HS-5 (cell line): Measurements from ENCODE around the gene TBX18.
A peak's percentile ranks its signal among the peaks of the same experiment; 100 is the strongest.

Source experiments
- DNase-seq: peaks from one replicate; pipeline ENCODE4 v3.0.0-alpha.2; 2012; ENCODE audit warnings: low read depth

The TBX18 gene

GRCh38 chr6:84772428-84773132 is 8.2 kb upstream of the TBX18 start:
- DNase-seq, result no peak

- no peak for DNase-seq
Observed at GRCh38 chr6:84771756-84772356, 7.5 kb upstream of the TBX18 start.

DNA sequence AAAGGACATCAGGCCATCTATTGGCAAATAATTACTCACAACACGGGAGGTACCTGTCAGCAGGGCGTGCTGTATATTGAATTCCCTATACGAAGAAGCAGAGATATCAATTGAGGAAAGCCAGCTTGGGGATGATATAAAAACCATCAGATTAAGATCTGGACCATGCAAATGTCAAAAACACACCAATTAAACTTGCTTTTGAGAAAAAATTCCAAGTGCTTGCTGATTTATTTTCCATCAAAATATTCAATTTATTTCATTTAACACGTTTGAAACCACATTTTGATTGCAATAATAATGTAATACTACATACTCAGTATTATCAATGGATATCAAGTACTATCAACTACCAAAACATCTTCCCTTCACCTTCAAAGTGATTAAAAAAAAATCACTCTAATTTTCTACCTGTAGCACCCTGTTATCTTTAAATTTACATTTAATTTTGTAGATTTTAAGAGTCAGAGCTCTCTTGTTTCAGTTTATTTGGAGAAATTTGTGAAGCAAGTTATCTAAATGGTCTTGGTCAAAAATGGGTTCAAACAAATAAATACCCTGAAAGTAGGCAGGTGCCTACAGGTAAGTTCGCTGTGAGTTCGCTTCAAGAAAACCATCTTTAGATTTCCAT is 6.8 kb upstream of the TBX18 start:
- no peak for DNase-seq

DNA sequence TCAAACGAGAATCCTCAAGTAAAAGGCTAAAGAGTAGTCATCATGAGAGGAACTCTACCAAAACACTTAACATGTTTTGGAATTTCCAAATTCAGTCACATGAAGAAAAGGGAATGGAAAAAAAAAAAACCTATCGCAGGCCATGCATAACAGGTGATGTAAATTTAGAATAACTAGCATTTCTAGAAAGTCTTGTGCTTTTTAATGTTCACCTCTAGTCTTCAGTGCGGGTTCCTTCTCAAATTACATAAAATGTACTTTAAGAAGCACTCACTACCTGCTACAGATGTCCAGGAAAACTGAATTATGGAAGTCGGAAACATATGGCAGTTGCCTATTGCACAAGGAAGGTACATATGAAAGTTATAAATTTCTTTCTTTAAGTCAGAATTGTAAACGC is 6.1 kb upstream of the TBX18 start:
- no peak for DNase-seq

- no peak for DNase-seq
Observed at GRCh38 chr6:84769306-84769705, 4.9 kb upstream of the TBX18 start.

DNA sequence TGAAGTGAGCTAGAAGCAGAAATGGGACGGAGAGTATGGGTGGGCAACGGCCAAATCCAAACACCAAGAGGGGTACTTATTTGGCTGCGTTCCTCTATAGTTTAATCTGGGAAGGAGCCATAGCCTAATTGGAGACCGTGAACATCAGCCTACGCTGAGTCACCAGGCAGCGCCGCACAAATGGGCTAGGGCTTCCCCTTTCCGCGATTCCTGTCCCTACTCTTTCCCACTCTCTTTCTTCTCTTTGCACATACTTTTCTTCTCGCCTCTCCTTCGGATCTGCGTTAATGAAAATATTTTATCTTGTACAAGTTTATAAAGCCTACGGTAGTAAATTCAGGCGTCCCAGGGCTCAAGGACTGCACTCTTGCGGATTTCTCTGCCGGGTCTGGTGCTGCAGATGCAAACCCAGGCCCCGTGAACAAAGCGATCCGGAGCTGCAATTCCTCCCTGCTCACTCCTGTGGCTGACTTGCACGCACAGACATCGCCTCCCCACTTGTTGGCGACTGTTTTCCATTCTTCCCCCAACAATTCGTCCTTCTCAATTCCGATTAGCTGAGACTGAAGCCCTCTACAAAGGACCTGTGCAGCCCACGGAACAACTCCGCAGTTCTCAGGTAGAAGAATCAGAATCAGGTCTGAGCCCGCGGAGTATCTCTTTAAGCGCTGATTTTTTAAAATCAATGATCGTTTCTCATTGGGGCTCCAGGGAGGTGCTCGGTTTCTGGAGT is 4.2 kb upstream of the TBX18 start:
- DNase-seq, result no peak

GRCh38 chr6:84767526-84768201 is 3.3 kb upstream of the TBX18 start:
- no peak for DNase-seq

DNA sequence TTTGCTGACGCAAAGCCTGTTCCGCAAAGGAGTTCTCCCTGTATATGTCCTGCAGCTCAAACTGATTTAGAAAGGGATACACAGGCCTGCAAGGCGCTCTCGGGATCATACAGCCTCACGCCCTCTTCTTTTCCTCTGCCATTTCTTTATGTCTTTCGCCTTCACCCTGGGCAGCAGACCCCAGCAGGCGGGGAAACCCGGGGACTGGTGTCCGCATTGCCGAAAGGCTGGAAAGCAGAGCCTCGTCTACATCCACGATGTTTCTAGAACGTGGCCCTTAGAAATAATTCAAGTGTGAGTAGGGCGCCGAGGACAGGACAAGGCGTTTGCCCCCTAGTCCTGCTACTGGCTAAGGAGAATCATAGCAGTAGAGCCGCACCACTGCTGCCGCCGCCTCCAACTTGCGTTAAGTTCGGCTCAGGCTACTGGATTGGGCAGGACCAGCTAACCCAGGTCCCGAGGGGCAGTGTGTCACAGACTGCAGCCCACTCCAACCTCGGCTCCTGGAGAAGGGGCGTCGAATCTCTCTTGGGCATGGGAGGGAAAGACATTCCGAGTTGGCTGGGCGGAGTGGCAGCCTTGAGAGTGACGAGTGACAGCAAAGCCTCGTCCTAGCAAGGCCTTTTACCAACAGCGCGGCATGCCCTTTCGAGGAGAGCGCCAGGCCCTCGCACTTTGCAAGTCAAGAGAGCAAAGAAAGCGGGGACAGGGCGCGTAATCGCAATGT is 2.6 kb upstream of the TBX18 start:
- no peak for DNase-seq

DNA sequence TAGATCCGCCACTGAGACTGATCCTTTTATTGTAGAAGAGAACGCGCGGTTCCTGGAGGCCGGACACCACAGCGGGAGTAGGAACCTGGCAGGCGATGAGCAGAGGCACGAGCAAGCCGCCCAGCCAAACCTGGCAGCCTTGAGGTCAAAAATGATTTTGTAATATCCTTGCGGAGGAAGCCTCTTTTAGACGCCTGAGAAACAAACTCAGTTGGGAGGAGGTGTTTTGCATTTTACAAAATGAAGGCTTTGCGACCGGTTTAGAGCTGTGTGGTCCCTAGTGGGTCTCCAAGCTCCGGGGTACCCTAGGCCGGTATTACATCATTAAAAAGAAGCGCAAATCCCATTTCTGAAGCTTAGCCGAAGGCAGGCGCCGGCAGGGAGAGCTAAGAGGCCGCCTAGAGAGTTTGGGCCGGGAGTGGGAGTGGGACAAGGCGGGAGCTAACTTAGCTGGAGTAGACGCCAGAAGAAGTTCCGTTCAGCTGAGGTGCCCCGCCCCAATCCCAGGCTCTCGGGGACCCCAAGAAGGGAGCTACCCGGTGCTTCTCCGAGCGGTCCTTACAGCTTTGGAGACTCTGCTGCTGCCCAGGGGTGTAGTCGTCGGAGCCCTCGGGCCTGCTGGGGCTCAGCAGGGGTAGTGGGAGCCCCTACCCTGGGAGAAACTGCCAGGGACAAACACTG is 1.9 kb upstream of the TBX18 start:
- no peak for DNase-seq

DNA sequence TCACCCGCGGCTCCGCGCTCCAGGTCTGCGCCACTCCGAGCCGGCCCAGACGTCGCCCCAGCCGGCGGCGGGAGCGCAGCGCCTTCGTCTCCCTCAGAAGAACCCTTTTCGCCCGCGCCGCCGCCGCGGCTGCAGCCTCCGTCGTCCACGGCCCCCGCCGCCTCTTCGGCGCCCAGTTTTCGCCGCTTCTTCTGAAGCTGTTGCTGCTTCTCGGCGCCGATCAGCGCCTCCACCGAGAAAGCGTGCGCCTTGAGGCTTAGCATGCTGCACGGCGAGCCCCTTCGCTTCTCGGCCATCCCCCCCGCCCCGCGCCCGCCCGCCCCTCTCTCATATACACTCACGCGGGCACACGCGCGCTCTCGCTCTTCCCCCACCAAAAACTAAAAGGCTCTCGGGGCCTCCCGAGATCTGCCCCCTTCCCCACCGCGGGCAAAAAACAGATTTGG is 489 bp downstream of the TBX18 start:
- DNase-seq, result no peak

GRCh38 chr6:84763003-84763885 is 1.2 kb downstream of the TBX18 start:
- peak; percentile 81 for DNase-seq

DNA sequence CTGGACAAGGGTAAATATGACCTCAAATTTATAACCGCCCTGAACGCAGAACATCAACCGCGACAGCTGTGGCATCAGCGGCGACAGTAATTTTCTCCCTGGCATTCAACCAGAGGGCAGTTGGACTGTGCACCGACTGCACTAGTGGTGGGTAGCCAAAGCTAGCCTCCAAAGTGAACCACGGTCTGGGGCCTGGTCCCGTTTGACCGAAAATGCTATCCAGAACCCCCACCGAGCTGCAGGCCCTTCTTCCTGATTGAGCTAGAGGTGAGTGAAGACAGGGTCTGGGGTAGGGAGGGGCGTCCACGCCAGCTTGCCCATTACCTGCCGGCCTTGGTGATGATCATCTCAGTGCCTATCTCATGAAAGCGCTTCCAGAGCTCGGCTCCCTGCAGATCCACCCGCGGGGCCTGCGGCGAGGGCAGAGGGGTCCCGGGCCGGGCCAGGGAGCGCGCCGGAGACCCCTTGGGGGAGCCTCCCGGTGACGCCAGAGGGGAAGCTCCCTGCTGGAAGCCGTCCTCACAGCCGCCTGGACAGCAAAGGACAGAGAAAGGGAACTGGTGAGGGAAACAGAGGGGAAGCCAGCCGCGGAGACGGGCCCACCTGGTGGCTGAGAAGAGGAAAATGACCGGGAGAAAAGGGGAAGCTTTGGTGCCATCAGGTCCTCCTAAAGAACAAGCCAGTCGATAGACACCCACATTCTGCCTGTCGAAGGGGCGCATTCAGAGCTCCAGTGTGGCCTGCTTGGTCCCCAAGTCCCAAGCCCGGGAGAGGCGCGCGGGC is 2.0 kb downstream of the TBX18 start:
- DNase-seq, result no peak

DNA sequence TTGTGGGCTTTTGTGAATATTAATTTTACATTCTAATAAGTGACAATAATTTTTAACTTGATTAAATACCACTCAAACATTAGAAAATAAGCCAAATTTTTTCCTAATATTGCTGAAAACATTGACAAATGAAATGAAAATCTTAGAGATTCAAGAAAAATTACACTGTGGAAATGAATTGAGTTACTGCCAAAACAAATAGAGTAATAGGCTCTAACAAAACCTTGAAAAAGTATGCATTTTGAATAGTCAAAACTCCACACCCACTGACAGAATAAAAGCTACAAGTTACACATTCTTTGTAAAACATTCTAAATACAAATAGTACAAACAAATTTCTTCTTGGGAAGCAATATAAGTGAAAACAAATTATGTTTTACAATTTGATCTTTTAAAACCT is 5.9 kb downstream of the TBX18 start:
- no peak for DNase-seq

DNA sequence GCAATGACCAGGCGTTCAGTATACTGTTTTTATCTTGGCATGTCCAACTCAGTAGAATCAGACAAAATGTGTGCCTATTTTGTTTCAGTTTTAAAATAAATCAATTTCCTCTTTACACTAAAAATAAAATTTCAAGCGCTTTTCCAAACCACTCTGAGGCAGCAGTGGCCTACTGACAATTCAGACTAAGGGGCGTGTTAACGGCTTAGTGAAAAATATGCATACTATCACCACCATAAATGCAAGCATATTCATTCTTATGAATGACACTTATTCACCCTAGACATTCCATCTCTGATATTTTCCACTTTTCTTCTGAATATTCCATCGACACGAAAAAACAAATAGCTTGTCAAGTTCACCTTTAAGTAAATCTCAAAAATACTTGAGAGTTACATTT is 7.5 kb downstream of the TBX18 start:
- no peak for DNase-seq

DNA sequence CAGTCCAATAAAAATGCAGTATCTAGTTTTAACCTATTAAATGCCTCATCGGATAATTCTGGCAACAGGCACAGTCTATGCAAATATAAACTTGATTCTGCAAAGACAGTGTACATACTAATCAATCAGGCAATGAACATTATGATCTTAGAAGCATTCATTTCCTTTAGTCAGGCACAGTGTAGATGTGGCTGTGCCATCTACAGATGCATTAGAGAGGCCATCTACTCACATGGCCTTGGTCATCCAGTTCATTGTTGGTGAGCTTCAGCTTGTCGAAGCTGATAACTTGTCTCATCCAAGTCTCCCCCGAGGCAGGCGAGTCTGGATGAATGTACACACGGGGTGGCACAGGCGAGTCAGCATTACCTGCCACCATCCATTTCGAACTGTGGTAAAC is 7.9 kb downstream of the TBX18 start:
- DNase-seq, result no peak

GRCh38 chr6:84753173-84753572 is 11.2 kb downstream of the TBX18 start:
- DNase-seq, result no peak

GRCh38 chr6:84752118-84752850 is 12.1 kb downstream of the TBX18 start:
- DNase-seq, result no peak

GRCh38 chr6:84749181-84749580 is 15.2 kb downstream of the TBX18 start:
- no peak for DNase-seq
